ENCODE data around the gene VEGFD.

DNA sequence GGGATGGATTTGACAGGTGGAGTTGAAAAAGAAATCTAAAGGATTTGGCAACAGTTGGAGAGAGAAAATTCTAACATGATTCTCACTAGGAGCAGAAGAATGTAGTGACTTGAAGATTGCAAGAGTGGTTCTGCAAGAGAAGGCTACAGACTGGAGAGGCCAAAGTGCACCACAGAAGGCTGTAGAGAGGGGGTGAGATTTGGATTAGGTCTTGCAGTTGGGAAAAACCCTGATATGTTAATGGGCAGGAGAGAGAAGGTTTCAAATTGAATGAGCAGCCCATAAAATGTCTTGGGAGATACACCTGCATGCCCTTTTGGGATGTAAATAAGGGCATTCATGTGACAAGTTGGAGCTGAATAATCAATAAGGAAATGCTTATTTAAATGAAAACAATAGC lies 14.7 kb upstream of the VEGFD start:
- TF ChIP-seq CTCF (IDR thresholded peaks at IDR 0.05) (no peak), POLR2A (IDR thresholded peaks at IDR 0.05) (no peak)

Data from stomach (tissue), 4 donors.